Measurements from ENCODE around the gene MLLT6.
A peak's percentile ranks its signal among the peaks of the same experiment; 100 is the strongest.

DNA sequence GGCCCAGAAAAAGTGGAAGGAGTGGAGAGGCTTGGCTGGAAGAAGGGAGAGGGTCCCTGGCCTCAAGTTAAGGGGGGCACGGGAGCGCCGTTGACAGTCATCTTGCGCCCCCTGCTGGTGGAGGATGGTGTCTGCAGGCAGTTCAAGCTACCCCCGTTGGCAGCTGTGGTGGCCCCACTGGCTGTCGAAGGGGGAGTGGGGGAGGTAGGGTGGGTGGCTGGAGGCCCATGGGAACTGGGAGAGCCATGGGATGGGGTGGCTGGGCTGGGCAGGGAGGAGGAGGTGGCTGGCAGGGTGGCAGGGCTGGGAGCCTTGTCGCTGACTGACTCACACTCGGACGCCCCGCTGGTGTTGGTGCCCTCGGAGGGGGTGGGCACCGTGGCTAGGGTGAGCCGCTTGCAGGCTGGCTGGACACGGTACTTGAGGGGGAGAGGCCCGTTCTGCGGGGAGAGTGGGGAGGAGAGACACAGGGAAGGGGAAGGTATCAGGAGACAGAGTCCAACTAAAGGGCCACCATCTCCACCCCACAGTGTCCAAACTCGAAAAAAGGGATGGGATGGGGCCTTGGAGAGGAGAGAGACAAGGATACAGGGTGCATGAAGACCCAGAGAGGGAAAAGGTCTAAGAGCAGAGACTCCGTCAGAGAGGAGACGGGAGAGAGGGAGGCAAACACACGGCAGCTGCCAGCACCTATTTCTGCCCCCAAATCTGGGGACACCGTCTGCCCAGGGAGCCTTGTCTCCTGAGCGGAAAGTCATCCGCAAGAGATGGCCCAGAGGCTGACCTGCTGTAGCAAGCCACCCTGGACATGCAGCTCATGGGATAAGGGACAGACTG is 30.3 kb downstream of the MLLT6 start:
- TF ChIP-seq, protein P1, sequence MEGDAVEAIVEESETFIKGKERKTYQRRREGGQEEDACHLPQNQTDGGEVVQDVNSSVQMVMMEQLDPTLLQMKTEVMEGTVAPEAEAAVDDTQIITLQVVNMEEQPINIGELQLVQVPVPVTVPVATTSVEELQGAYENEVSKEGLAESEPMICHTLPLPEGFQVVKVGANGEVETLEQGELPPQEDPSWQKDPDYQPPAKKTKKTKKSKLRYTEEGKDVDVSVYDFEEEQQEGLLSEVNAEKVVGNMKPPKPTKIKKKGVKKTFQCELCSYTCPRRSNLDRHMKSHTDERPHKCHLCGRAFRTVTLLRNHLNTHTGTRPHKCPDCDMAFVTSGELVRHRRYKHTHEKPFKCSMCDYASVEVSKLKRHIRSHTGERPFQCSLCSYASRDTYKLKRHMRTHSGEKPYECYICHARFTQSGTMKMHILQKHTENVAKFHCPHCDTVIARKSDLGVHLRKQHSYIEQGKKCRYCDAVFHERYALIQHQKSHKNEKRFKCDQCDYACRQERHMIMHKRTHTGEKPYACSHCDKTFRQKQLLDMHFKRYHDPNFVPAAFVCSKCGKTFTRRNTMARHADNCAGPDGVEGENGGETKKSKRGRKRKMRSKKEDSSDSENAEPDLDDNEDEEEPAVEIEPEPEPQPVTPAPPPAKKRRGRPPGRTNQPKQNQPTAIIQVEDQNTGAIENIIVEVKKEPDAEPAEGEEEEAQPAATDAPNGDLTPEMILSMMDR (IDR thresholded peaks at IDR 0.05; ENCODE audit: insufficient read depth, low read depth, low read length): peak; percentile 59
- no peak for TF ChIP-seq EZH2 (IDR thresholded peaks at IDR 0.05; ENCODE audit: insufficient read depth, low read length)

Measured in astrocyte (in vitro differentiated cells and primary cell).